Measurements from ENCODE around the gene KAZN.

KAZN gene

GRCh38 chr1:14774225-14774624 is 175.7 kb downstream of the KAZN start:
- no peaks in the 10 kb centered on the region for H3K9me3 ChIP-seq (ENCODE audit: control insufficient read depth, insufficient read depth, low read depth, low read length)
- ChIA-PET CTCF (no interaction called here), POLR2A (no interaction called here)
- H3K36me3 ChIP-seq (ENCODE audit: control insufficient read depth in 2 of 2, insufficient read depth in 1 of 2, low read length in 2 of 2): no peaks in the 10 kb centered on the region
- no peak overlapping the region for H3K4me3 ChIP-seq (ENCODE audit: low read depth, low read length)
- H3K27ac ChIP-seq (ENCODE audit: extremely low read depth, low read depth, low read length): no peak overlapping the region
- no peaks in the 10 kb centered on the region for H3K4me1 ChIP-seq (ENCODE audit: control insufficient read depth, insufficient read depth, low read length)
- TF ChIP-seq ZNF560 (tag by site-specific recombination; IDR thresholded peaks at IDR 0.05; ENCODE audit: borderline replicate concordance): no peak
- no peak for TF ChIP-seq ZNF335 (tag by site-specific recombination; conservative IDR thresholded peaks at IDR 0.05)
- no peak for TF ChIP-seq ZNF776 (tag by site-specific recombination; IDR thresholded peaks at IDR 0.05; ENCODE audit: borderline replicate concordance)
- TF ChIP-seq SCRT2 (tag by site-specific recombination; IDR thresholded peaks at IDR 0.05): no peak
- no peak for TF ChIP-seq ZBTB7A (tag by site-specific recombination; IDR thresholded peaks at IDR 0.05; ENCODE audit: low read depth)

DNA sequence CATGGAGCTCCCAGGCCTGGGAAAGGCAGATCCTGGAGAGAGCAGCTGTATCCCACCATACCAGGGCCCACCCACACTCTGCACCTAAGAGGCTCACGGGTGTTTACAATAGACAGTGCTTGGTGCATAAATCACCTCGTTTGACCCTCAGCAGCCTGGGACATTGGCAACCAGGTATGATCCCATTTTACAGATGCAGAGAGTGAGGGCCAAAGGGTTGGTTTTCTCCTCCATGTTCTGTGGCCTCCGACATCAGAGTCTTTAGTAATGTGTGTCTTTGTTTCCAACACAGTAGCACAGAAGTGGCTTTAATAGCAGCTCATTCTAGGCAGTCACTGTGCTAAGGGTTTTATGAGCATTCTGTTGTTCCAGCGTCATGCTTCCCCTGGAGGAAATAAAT is 176.5 kb downstream of the KAZN start:
- ChIA-PET CTCF (interaction anchor here (0.7 kb wide), 1 partner anchor 140 kb away, joined by 5 read pairs; no protein-coding TSS in a partner anchor), POLR2A (no interaction called here)
- no peaks in the 10 kb centered on the region for H3K4me1 ChIP-seq (ENCODE audit: control insufficient read depth, insufficient read depth, low read length)

More for the DNA sequence above, 176.5 kb downstream of the KAZN start:
- no peaks in the 10 kb centered on the region for H3K36me3 ChIP-seq (ENCODE audit: control insufficient read depth in 2 of 2, insufficient read depth in 1 of 2, low read length in 2 of 2)
- no peak overlapping the region for H3K27ac ChIP-seq (ENCODE audit: extremely low read depth, low read depth, low read length)
- H3K4me3 ChIP-seq (ENCODE audit: low read depth, low read length): no peak overlapping the region
- no peaks in the 10 kb centered on the region for H3K9me3 ChIP-seq (ENCODE audit: control insufficient read depth, insufficient read depth, low read depth, low read length)
- TF ChIP-seq ZNF660 (tag by site-specific recombination; IDR thresholded peaks at IDR 0.05) (no peak), RBAK (tag by site-specific recombination; IDR thresholded peaks at IDR 0.05) (no peak), ZNF677 (tag by site-specific recombination; IDR thresholded peaks at IDR 0.05) (no peak), FEZF1 (tag by site-specific recombination; IDR thresholded peaks at IDR 0.05) (no peak), ZSCAN4 (tag by site-specific recombination; IDR thresholded peaks at IDR 0.05) (no peak), ZNF843 (tag by site-specific recombination; IDR thresholded peaks at IDR 0.05) (no peak), ZNF174 (tag by site-specific recombination; IDR thresholded peaks at IDR 0.05) (no peak), GLIS1 (tag by site-specific recombination; IDR thresholded peaks at IDR 0.05) (no peak), ZNF148 (tag by site-specific recombination; IDR thresholded peaks at IDR 0.05; ENCODE audit: borderline replicate concordance) (no peak), ZNF202 (tag by site-specific recombination; IDR thresholded peaks at IDR 0.05; ENCODE audit: borderline replicate concordance) (no peak), SP3 (tag by site-specific recombination; IDR thresholded peaks at IDR 0.05) (no peak), ZNF140 (tag by site-specific recombination; IDR thresholded peaks at IDR 0.05) (no peak), ZNF23 (tag by site-specific recombination; IDR thresholded peaks at IDR 0.05; ENCODE audit: borderline replicate concordance) (no peak), PRDM2 (tag by site-specific recombination; IDR thresholded peaks at IDR 0.05; ENCODE audit: borderline replicate concordance) (no peak), ZNF239 (tag by site-specific recombination; IDR thresholded peaks at IDR 0.05) (no peak)
- TF ChIP-seq, protein P1, sequence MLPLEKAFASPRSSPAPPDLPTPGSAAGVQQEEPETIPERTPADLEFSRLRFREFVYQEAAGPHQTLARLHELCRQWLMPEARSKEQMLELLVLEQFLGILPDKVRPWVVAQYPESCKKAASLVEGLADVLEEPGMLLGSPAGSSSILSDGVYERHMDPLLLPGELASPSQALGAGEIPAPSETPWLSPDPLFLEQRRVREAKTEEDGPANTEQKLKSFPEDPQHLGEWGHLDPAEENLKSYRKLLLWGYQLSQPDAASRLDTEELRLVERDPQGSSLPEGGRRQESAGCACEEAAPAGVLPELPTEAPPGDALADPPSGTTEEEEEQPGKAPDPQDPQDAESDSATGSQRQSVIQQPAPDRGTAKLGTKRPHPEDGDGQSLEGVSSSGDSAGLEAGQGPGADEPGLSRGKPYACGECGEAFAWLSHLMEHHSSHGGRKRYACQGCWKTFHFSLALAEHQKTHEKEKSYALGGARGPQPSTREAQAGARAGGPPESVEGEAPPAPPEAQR (tag by site-specific recombination; IDR thresholded peaks at IDR 0.05): no peak

Measured in HEK293 (cell line).